HG03175 (cell line): ENCODE measurements around the gene ZNF831.

ENCODE experiments used
- ATAC-seq: cut with Tn5 transposase; IDR thresholded peaks from one replicate; pipeline ENCODE4 v1.9.1; 2021; ENCODE audit warnings: mild to moderate bottlenecking, moderate library complexity; ENCODE audit not compliant: unreplicated experiment

ZNF831 gene

GRCh38 chr20:59163631-59164530 lies at the start of gene ZNF831:
Gene ZNF831, plus strand, starts transcription at chr20:59163821. Its CDS starts 27,199 bp downstream, at chr20:59191020.
- ATAC-seq: peak; percentile 50

GRCh38 chr20:59117526-59117925 lies 46.1 kb upstream of the ZNF831 start:
- no peak for ATAC-seq

- no peak for ATAC-seq
Measured at GRCh38 chr20:59118855-59119254, 44.8 kb upstream of the ZNF831 start.

- ATAC-seq: peak; percentile 52
Measured at GRCh38 chr20:59120491-59120890, 43.1 kb upstream of the ZNF831 start.

- no peak for ATAC-seq
Measured at GRCh38 chr20:59120919-59121318, 42.7 kb upstream of the ZNF831 start.

- no peak for ATAC-seq
Measured at GRCh38 chr20:59121714-59122565, 41.7 kb upstream of the ZNF831 start.

GRCh38 chr20:59122566-59122919 lies 41.1 kb upstream of the ZNF831 start:
- no peak for ATAC-seq

GRCh38 chr20:59123011-59123677 lies 40.5 kb upstream of the ZNF831 start:
- no peak for ATAC-seq

GRCh38 chr20:59123678-59124255 lies 39.9 kb upstream of the ZNF831 start:
- ATAC-seq: no peak

- ATAC-seq: no peak
Measured at GRCh38 chr20:59124296-59125029, 39.2 kb upstream of the ZNF831 start.

GRCh38 chr20:59125332-59125731 lies 38.3 kb upstream of the ZNF831 start:
- ATAC-seq: no peak

GRCh38 chr20:59125836-59126235 lies 37.8 kb upstream of the ZNF831 start:
- no peak for ATAC-seq

GRCh38 chr20:59127839-59128238 lies 35.8 kb upstream of the ZNF831 start:
- ATAC-seq: no peak

- ATAC-seq: no peak
Measured at GRCh38 chr20:59131551-59132285, 31.9 kb upstream of the ZNF831 start.

GRCh38 chr20:59134182-59134581 lies 29.4 kb upstream of the ZNF831 start:
- no peak for ATAC-seq

- no peak for ATAC-seq
Measured at GRCh38 chr20:59135093-59135492, 28.5 kb upstream of the ZNF831 start.

GRCh38 chr20:59136027-59136426 lies 27.6 kb upstream of the ZNF831 start:
- ATAC-seq: no peak

- no peak for ATAC-seq
Measured at GRCh38 chr20:59137532-59137931, 26.1 kb upstream of the ZNF831 start.

- ATAC-seq: no peak
Measured at GRCh38 chr20:59138114-59138748, 25.4 kb upstream of the ZNF831 start.
